H1 (cell line): ENCODE measurements around the gene GZF1. TPM values are rescaled to one million over a fixed set of nuclear protein-coding genes. Genes with fewer than 3 reads are reported as not detected.

Experiments
- CTCF ChIA-PET: fragments of 300-600 bp; sonication (Branson Sonifier 250); formaldehyde crosslinking; loops from one replicate; lab custom pipeline; 2021; ENCODE audit not compliant: partially characterized antibody; lab: Charles Lee
- POLR2A ChIA-PET: fragments of 300-600 bp; sonication (Branson Sonifier 250); formaldehyde crosslinking; loops from one replicate; lab custom pipeline; 2021; ENCODE audit warnings: inconsistent platforms; ENCODE audit not compliant: partially characterized antibody; lab: Charles Lee
- DNase-seq, 2 experiments: peaks; one replicate each; pipeline versions ENCODE4 v3.0.0 to v3.0.0-alpha.2; 2010 to 2022; ENCODE audit warnings: low spot score in 2 of 2, low read depth in 1 of 2, mixed read lengths in 1 of 2
- FAIRE-seq: peaks from 2 replicates; lab custom pipeline; 2011; peaks lifted over from hg19 to GRCh38; lab: Jason Lieb, UNC
- H2AFZ ChIP-seq: 2 replicates; pipeline ENCODE4 v1.8.1; 2012; ENCODE audit warnings: low read length, inconsistent platforms
- H2AK5ac ChIP-seq: 2 replicates; pipeline ENCODE4 v1.6.1; 2013; ENCODE audit warnings: low read depth, low read length
- H2BK120ac ChIP-seq: replicated peaks from 2 replicates; pipeline ENCODE3; 2013; ENCODE audit warnings: low read depth, low read length, inconsistent platforms
- H2BK12ac ChIP-seq: 2 replicates; pipeline ENCODE4 v1.6.1; 2013; ENCODE audit warnings: low read depth, low read length
- H2BK15ac ChIP-seq: 2 replicates; pipeline ENCODE4 v1.6.1; 2013; ENCODE audit warnings: low read length
- H2BK20ac ChIP-seq: 2 replicates; pipeline ENCODE4 v1.6.1; 2013; ENCODE audit warnings: low read length
- H2BK5ac ChIP-seq: 2 replicates; pipeline ENCODE4 v1.6.1; 2013; ENCODE audit warnings: low read depth, low read length
- H3K14ac ChIP-seq: 2 replicates; pipeline ENCODE4 v1.6.1; 2013; ENCODE audit warnings: inconsistent platforms; ENCODE audit not compliant: insufficient read length
- H3K18ac ChIP-seq: 2 replicates; pipeline ENCODE4 v1.6.1; 2013; ENCODE audit warnings: low read length; ENCODE audit errors: extremely low read depth
- H3K23ac ChIP-seq: 2 replicates; pipeline ENCODE4 v1.6.1; 2013; ENCODE audit warnings: inconsistent platforms; ENCODE audit not compliant: insufficient read length
- H3K23me2 ChIP-seq: 2 replicates; pipeline ENCODE4 v1.6.1; 2013; ENCODE audit warnings: low read depth, low read length
- H3K27ac ChIP-seq: 2 replicates; pipeline ENCODE4 v1.6.1; 2011; ENCODE audit warnings: low read depth, low read length, inconsistent platforms
- H3K27me3 ChIP-seq, 4 experiments: replicated peaks in 1 of 4; 1 replicate in 1 of 4; 2 replicates in 3 of 4; pipeline versions ENCODE4 v1.6.1 to v1.8.1; 2011 to 2013; ENCODE audit warnings: low read length in 3 of 4, mild to moderate bottlenecking in 3 of 4, inconsistent platforms in 2 of 4, mixed read lengths in 2 of 4, moderate library complexity in 1 of 4; ENCODE audit not compliant: control insufficient read depth in 3 of 4, insufficient read depth in 3 of 4; ENCODE audit errors: extremely low read depth in 1 of 4
- H3K36me3 ChIP-seq, 4 experiments: 2 replicates each; pipeline versions ENCODE4 v1.6.1 to v1.8.1; 2011 to 2013; ENCODE audit warnings: mild to moderate bottlenecking in 4 of 4, low read length in 3 of 4, moderate library complexity in 2 of 4, control low read depth in 1 of 4, inconsistent platforms in 1 of 4; ENCODE audit not compliant: insufficient read depth in 4 of 4, control insufficient read depth in 2 of 4
- H3K4ac ChIP-seq: replicated peaks from 2 replicates; pipeline ENCODE3; 2013; ENCODE audit warnings: low read length, low read depth, mixed read lengths, inconsistent platforms; ENCODE audit not compliant: insufficient read length
- H3K4me1 ChIP-seq, 4 experiments: replicated peaks in 1 of 4; 1 replicate in 1 of 4; 2 replicates in 3 of 4; pipeline versions ENCODE4 v1.6.1 to v1.8.1; 2011 to 2013; ENCODE audit warnings: low read length in 3 of 4, inconsistent platforms in 2 of 4, mixed read lengths in 1 of 4; ENCODE audit not compliant: insufficient read depth in 4 of 4, control insufficient read depth in 3 of 4
- H3K4me2 ChIP-seq, 2 experiments: 2 replicates each; pipeline versions ENCODE4 v1.6.1 to v1.8.1; 2011 to 2013; ENCODE audit warnings: low read depth in 2 of 2, low read length in 2 of 2, control low read depth in 1 of 2, inconsistent platforms in 1 of 2, mild to moderate bottlenecking in 1 of 2; ENCODE audit not compliant: insufficient read depth in 1 of 2
- H3K4me3 ChIP-seq, 4 experiments: fragments of 200-600, 300-600 bp in 1 of 4; sonication (generic), shearing (Covaris generic), sonication (Bioruptor Twin) in 1 of 4; 2 replicates each; pipeline versions ENCODE4 v1.5.1 to v1.8.1; 2011 to 2016; ENCODE audit warnings: low read length in 4 of 4, low read depth in 3 of 4, control low read depth in 2 of 4, inconsistent platforms in 2 of 4, mild to moderate bottlenecking in 2 of 4, mixed read lengths in 1 of 4, moderate library complexity in 1 of 4; ENCODE audit not compliant: insufficient read depth in 2 of 4; ENCODE audit errors: extremely low read depth in 1 of 4
- H3K56ac ChIP-seq: replicated peaks from 2 replicates; pipeline ENCODE3; 2013; ENCODE audit warnings: low read depth, mild to moderate bottlenecking, mixed read lengths, low read length, inconsistent platforms; ENCODE audit not compliant: insufficient read length
- H3K79me1 ChIP-seq: 2 replicates; pipeline ENCODE4 v1.6.1; 2013; ENCODE audit warnings: low read depth, low read length, control low read depth
- H3K79me2 ChIP-seq, 2 experiments: 2 replicates each; pipeline versions ENCODE4 v1.6.1 to v1.8.1; 2012 to 2013; ENCODE audit warnings: low read length in 2 of 2, mild to moderate bottlenecking in 2 of 2, inconsistent platforms in 1 of 2; ENCODE audit not compliant: insufficient read depth in 2 of 2, control insufficient read depth in 1 of 2
- H3K9ac ChIP-seq, 4 experiments: replicated peaks in 1 of 4; 1 replicate in 1 of 4; 2 replicates in 3 of 4; pipeline versions ENCODE4 v1.6.1 to v1.8.1; 2011 to 2013; ENCODE audit warnings: low read depth in 3 of 4, low read length in 3 of 4, control low read depth in 2 of 4, mild to moderate bottlenecking in 2 of 4, moderate library complexity in 2 of 4, inconsistent platforms in 1 of 4; ENCODE audit errors: extremely low read depth in 1 of 4
- H3K9me3 ChIP-seq, 2 experiments: 2 replicates each; pipeline versions ENCODE4 v1.6.1 to v1.8.1; 2012 to 2013; ENCODE audit warnings: mild to moderate bottlenecking in 2 of 2, moderate library complexity in 2 of 2, control low read depth in 1 of 2, inconsistent platforms in 1 of 2, low read depth in 1 of 2, low read length in 1 of 2, mixed read lengths in 1 of 2; ENCODE audit not compliant: insufficient read depth in 2 of 2
- H4K20me1 ChIP-seq, 2 experiments: replicated peaks in 1 of 2; 2 replicates each; pipeline versions ENCODE3 to v1.8.1; 2011 to 2013; ENCODE audit warnings: inconsistent platforms in 2 of 2, low read length in 2 of 2, mild to moderate bottlenecking in 1 of 2; ENCODE audit not compliant: insufficient read depth in 2 of 2, control insufficient read depth in 1 of 2
- H4K5ac ChIP-seq: 2 replicates; pipeline ENCODE4 v1.6.1; 2013; ENCODE audit warnings: low read length, low read depth, mixed read lengths, inconsistent platforms; ENCODE audit not compliant: insufficient read length
- H4K8ac ChIP-seq: 2 replicates; pipeline ENCODE4 v1.8.0; 2013; ENCODE audit warnings: mild to moderate bottlenecking, moderate library complexity, low read length, inconsistent platforms; ENCODE audit not compliant: insufficient read depth; ENCODE audit errors: extremely low read depth
- H4K91ac ChIP-seq: replicated peaks from 2 replicates; pipeline ENCODE3; 2013; ENCODE audit warnings: low read length, mixed read lengths, inconsistent platforms; ENCODE audit not compliant: insufficient read length
- NRF1 ChIP-seq: IDR thresholded peaks from 2 replicates; pipeline ENCODE4 v1.6.1; 2011; ENCODE audit warnings: mild to moderate bottlenecking, low read depth, low read length, improper control_type of control experiment
- POLR2A ChIP-seq, 2 experiments: IDR thresholded peaks; 1 replicate in 1 of 2; 2 replicates in 1 of 2; pipeline ENCODE4 v1.6.1; 2011; ENCODE audit warnings: low read depth in 2 of 2, low read length in 2 of 2, mild to moderate bottlenecking in 2 of 2; ENCODE audit errors: control extremely low read depth in 1 of 2
- SP2 ChIP-seq: IDR thresholded peaks from 2 replicates; pipeline ENCODE4 v1.6.1; 2012; ENCODE audit warnings: mild to moderate bottlenecking, low read length, inconsistent platforms
- SP4 ChIP-seq: IDR thresholded peaks from 2 replicates; pipeline ENCODE4 v1.6.1; 2012; ENCODE audit warnings: low read length, inconsistent platforms
- SRF ChIP-seq: IDR thresholded peaks from 2 replicates; pipeline ENCODE4 v1.6.1; 2011; ENCODE audit warnings: mild to moderate bottlenecking, low read depth, low read length, moderate library complexity
- WGBS, 2 experiments: shearing (Covaris generic) in 1 of 2; methylation state at CpG; one replicate each; pipeline versions ENCODE4 v1.1.6 to v1.1.7; 2013 to 2015; ENCODE audit warnings: low lambda C conversion rate in 2 of 2, mixed read lengths in 2 of 2, inconsistent platforms in 1 of 2, low coverage in 1 of 2, missing lambda C conversion rate in 1 of 2; ENCODE audit not compliant: insufficient replicate concordance in 2 of 2, insufficient coverage in 1 of 2, insufficient read length in 1 of 2; ENCODE audit errors: extremely low coverage in 1 of 2, missing lambda C conversion rate in 1 of 2; 5-methylcytosine and 5-hydroxymethylcytosine counted together
- polyA plus RNA-seq, 7 experiments: library from polyadenylated mRNA; depleted of rRNA in 3 of 7; stranded (reverse) in 5 of 7; unstranded in 2 of 7; fragments of >200 nt in 5 of 7; fragments of 200-250 nt in 2 of 7; gene quantifications; 1 replicate in 5 of 7; 2 replicates in 1 of 7; 4 replicates in 1 of 7; pipeline versions ENCODE4 v1.2.1 to v1.2.3, GENCODE V29; 2011 to 2013; ENCODE audit warnings: missing spikeins in 2 of 7, mixed read lengths in 2 of 7
- total RNA-seq: library from RNA; stranded (reverse); fragmentation: NEBNext Ultra II Directional; extraction: Animal tissue kit (Norgen Biotek cat#: 25700); gene quantifications from 2 replicates; pipeline ENCODE4 v1.2.1, GENCODE V29; 2021
- TF ChIP-seq, protein P1 (sequence below): IDR thresholded peaks from 2 replicates; pipeline ENCODE4 v1.6.1; 2011; ENCODE audit warnings: low read length, improper control_type of control experiment

The GZF1 gene
- total and polyA plus RNA-seq, 2 of the 8 experiments (the other 6 are each of a cell fraction or from before 2014, with no cell fraction given) = 8.2 to 11.9 TPM

- H2BK15ac ChIP-seq = no peak overlapping the region
- POLR2A ChIA-PET = interaction anchor here (0.7 to 1.2 kb wide), 3 partner anchors 9 to 25 kb away, joined by 3 to 5 read pairs (median 3); no protein-coding TSS in a partner anchor
- peaks cover 5% of the 10 kb centered on the region; the same call in 1 of the 2 replicates for H3K23me2 ChIP-seq
- H3K4me2 ChIP-seq = no peak overlapping the region; a peak in 1 of 4 replicates
- H3K4me3 ChIP-seq = no peak overlapping the region
- no peak overlapping the region for H2BK20ac ChIP-seq
- peaks cover 12 to 22% of the 10 kb centered on the region in 2 experiments for H4K20me1 ChIP-seq
- no peak overlapping the region for H3K56ac ChIP-seq
- FAIRE-seq = no peak
- H3K79me1 ChIP-seq = peaks cover 10% of the 10 kb centered on the region
- H3K27ac ChIP-seq = no peak overlapping the region
- H2BK12ac ChIP-seq = no peak overlapping the region
- 36% methylated on average over 1 of the region's 1 CpG; no CpG with 5 or more reads in 1 of the 2 experiments for WGBS, 2 experiments
- no peak overlapping the region for H3K4ac ChIP-seq
- no peaks in the 10 kb centered on the region for H3K9me3 ChIP-seq
- H3K4me1 ChIP-seq = peaks cover 0 to 6% (median 5%) of the 10 kb centered on the region in 4 experiments; a peak in 4 of 7 replicates
- H2BK5ac ChIP-seq = no peak overlapping the region
- DNase-seq = no peak
- H3K18ac ChIP-seq = no peak overlapping the region
- no peak overlapping the region for H2AK5ac ChIP-seq
- no peaks in the 10 kb centered on the region for H3K27me3 ChIP-seq
- no peak for TF ChIP-seq POLR2A (IDR thresholded peaks at IDR 0.05; ENCODE audit: control extremely low read depth in 1 of 2, low read depth in 2 of 2, low read length in 2 of 2)
- TF ChIP-seq SRF = no peak
- TF ChIP-seq NRF1 = no peak
- TF ChIP-seq, protein P1, sequence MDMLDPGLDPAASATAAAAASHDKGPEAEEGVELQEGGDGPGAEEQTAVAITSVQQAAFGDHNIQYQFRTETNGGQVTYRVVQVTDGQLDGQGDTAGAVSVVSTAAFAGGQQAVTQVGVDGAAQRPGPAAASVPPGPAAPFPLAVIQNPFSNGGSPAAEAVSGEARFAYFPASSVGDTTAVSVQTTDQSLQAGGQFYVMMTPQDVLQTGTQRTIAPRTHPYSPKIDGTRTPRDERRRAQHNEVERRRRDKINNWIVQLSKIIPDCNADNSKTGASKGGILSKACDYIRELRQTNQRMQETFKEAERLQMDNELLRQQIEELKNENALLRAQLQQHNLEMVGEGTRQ = no peak
- no peak for TF ChIP-seq SP4
- no peak for TF ChIP-seq SP2
- H2AFZ ChIP-seq = no peak overlapping the region
- CTCF ChIA-PET = interaction anchor here (0.7 to 1.1 kb wide), 3 partner anchors 8 to 31 kb away, joined by 3 read pairs; no protein-coding TSS in a partner anchor
- no peak overlapping the region for H4K8ac ChIP-seq
- H4K5ac ChIP-seq = no peak overlapping the region
- peaks cover 12 to 39% (median 25%) of the 10 kb centered on the region in 4 experiments for H3K36me3 ChIP-seq
- H4K91ac ChIP-seq = no peak overlapping the region
- H3K23ac ChIP-seq = no peak overlapping the region
- peaks cover 0 to 54% of the 10 kb centered on the region in 2 experiments; a peak in 3 of 4 replicates for H3K79me2 ChIP-seq
- peak overlapping the region in 1 of 4 experiments; percentile 39; a peak in 1 of 7 replicates for H3K9ac ChIP-seq
- H3K14ac ChIP-seq = no peak overlapping the region
- no peak overlapping the region for H2BK120ac ChIP-seq
Observed at GRCh38 chr20:23366384-23366783, 4.4 kb downstream of the GZF1 start.
